HepG2 (cell line): ENCODE data around the gene CEP19. TPM values are rescaled to one million over a fixed set of nuclear protein-coding genes. Genes with fewer than 3 reads are reported as not detected.

Experiments used
- FOXC1 ChIP-seq: sonication (generic); formaldehyde crosslinking; IDR thresholded peaks from 2 replicates; pipeline ENCODE4 v1.8.0; 2022; ENCODE audit warnings: mild to moderate bottlenecking, missing genetic modification reagents, borderline replicate concordance
- MAZ ChIP-seq, 2 experiments: sonication (generic) in 1 of 2; formaldehyde crosslinking in 1 of 2; IDR thresholded peaks; 2 replicates each; pipeline versions ENCODE4 v1.5.0 to v1.6.1; 2012 to 2020; ENCODE audit warnings: low read depth in 2 of 2, mild to moderate bottlenecking in 2 of 2, borderline replicate concordance in 1 of 2, improper control_type of control experiment in 1 of 2, low read length in 1 of 2, missing genetic modification reagents in 1 of 2, moderate library complexity in 1 of 2
- RFXANK ChIP-seq: IDR thresholded peaks from 2 replicates; pipeline ENCODE4 v1.6.1; 2016
- TBX2 ChIP-seq: sonication (generic); formaldehyde crosslinking; IDR thresholded peaks from 2 replicates; pipeline ENCODE4 v1.5.0; 2020; ENCODE audit warnings: missing genetic modification reagents, mild to moderate bottlenecking, borderline replicate concordance
- TCF12 ChIP-seq, 2 experiments: fragments of 450-650 bp in 1 of 2; sonication (generic) in 1 of 2; formaldehyde crosslinking in 1 of 2; IDR thresholded peaks; 2 replicates each; pipeline versions ENCODE4 v1.6.1 to v1.8.0; 2017 to 2022; ENCODE audit warnings: antibody characterized with exemption in 1 of 2, mild to moderate bottlenecking in 1 of 2, missing genetic modification reagents in 1 of 2, moderate library complexity in 1 of 2
- ZBTB1 ChIP-seq: sonication (generic); formaldehyde crosslinking; IDR thresholded peaks from 2 replicates; pipeline ENCODE4 v1.4.0; 2020; ENCODE audit warnings: missing genetic modification reagents, borderline replicate concordance
- ZKSCAN8 ChIP-seq: IDR thresholded peaks from 2 replicates; pipeline ENCODE4 v1.6.1; 2016; ENCODE audit warnings: borderline replicate concordance, missing genetic modification reagents, missing compliant biosample characterization
- ZNF143 ChIP-seq: sonication (generic); formaldehyde crosslinking; IDR thresholded peaks from 2 replicates; pipeline ENCODE4 v1.4.0; 2020; ENCODE audit warnings: missing genetic modification reagents
- ZNF292 ChIP-seq: sonication (generic); formaldehyde crosslinking; IDR thresholded peaks from 2 replicates; pipeline ENCODE4 v1.8.1; 2022; ENCODE audit warnings: mild to moderate bottlenecking, low read depth, missing genetic modification reagents, borderline replicate concordance
- ZNF33B ChIP-seq: sonication (generic); formaldehyde crosslinking; IDR thresholded peaks from 2 replicates; pipeline ENCODE4 v1.5.1; 2020; ENCODE audit warnings: mild to moderate bottlenecking, missing genetic modification reagents
- ZNF567 ChIP-seq: sonication (generic); formaldehyde crosslinking; IDR thresholded peaks from 2 replicates; pipeline ENCODE4 v1.8.1; 2023; ENCODE audit warnings: mild to moderate bottlenecking, missing genetic modification reagents, borderline replicate concordance
- ZNF605 ChIP-seq: sonication (generic); formaldehyde crosslinking; IDR thresholded peaks from 2 replicates; pipeline ENCODE4 v1.8.0; 2022; ENCODE audit warnings: mild to moderate bottlenecking, missing genetic modification reagents
- ZNF614 ChIP-seq: IDR thresholded peaks from 2 replicates; pipeline ENCODE4 v1.6.1; 2018; ENCODE audit warnings: missing biosample characterization, missing genetic modification reagents, inconsistent platforms, borderline replicate concordance
- ZNF660 ChIP-seq: sonication (generic); formaldehyde crosslinking; IDR thresholded peaks from 2 replicates; pipeline ENCODE4 v1.5.1; 2020; ENCODE audit warnings: mild to moderate bottlenecking, low read depth, missing genetic modification reagents, borderline replicate concordance
- ZNF761 ChIP-seq: sonication (generic); formaldehyde crosslinking; conservative IDR thresholded peaks from 2 replicates; pipeline ENCODE4 v1.4.0; 2020; ENCODE audit warnings: mild to moderate bottlenecking, missing genetic modification reagents
- ZNF772 ChIP-seq: sonication (generic); formaldehyde crosslinking; IDR thresholded peaks from 2 replicates; pipeline ENCODE4 v1.5.0; 2020; ENCODE audit warnings: mild to moderate bottlenecking, missing genetic modification reagents
- polyA plus RNA-seq, 8 experiments: library from polyadenylated mRNA; depleted of rRNA in 3 of 8; stranded (reverse) in 7 of 8; unstranded in 1 of 8; fragments of >200 nt; fragmentation: Illumina TruSeq in 4 of 8; extraction: Trizol in 4 of 8; gene quantifications; 2 replicates each; pipeline versions ENCODE4 v1.2.1 to v1.2.3, GENCODE V29; 2011 to 2016; ENCODE audit warnings: low read depth in 4 of 8, missing spikeins in 1 of 8, mixed read lengths in 1 of 8; ENCODE audit not compliant: insufficient read depth in 1 of 8
- total RNA-seq, 5 experiments: library from RNA; depleted of rRNA; stranded (reverse); fragments of >200 nt; fragmentation: Illumina TruSeq; extraction: Trizol; gene quantifications; 2 replicates each; pipeline ENCODE4 v1.2.3, GENCODE V29; 2016; ENCODE audit warnings: low read depth in 1 of 5
- TF ChIP-seq, protein P1 (sequence below): IDR thresholded peaks from 2 replicates; pipeline ENCODE4 v1.6.1; 2016; ENCODE audit warnings: low read depth, missing genetic modification reagents, missing compliant biosample characterization
- TF ChIP-seq, protein P2 (sequence below): sonication (generic); formaldehyde crosslinking; IDR thresholded peaks from 2 replicates; pipeline ENCODE4 v1.4.0; 2020; ENCODE audit warnings: mild to moderate bottlenecking, missing genetic modification reagents
- TF ChIP-seq, protein P3 (sequence below): sonication (generic); formaldehyde crosslinking; conservative IDR thresholded peaks from 2 replicates; pipeline ENCODE4 v1.8.0; 2022; ENCODE audit warnings: missing genetic modification reagents
- TF ChIP-seq, protein P4 (sequence below): sonication (generic); formaldehyde crosslinking; IDR thresholded peaks from 2 replicates; pipeline ENCODE4 v1.4.0; 2020; ENCODE audit warnings: mild to moderate bottlenecking, missing genetic modification reagents

Gene CEP19
- total and polyA plus RNA-seq, 2 of the 13 experiments (the other 11 are each of a cell fraction or from before 2014, with no cell fraction given), result 0.48 to 1.2 TPM

DNA sequence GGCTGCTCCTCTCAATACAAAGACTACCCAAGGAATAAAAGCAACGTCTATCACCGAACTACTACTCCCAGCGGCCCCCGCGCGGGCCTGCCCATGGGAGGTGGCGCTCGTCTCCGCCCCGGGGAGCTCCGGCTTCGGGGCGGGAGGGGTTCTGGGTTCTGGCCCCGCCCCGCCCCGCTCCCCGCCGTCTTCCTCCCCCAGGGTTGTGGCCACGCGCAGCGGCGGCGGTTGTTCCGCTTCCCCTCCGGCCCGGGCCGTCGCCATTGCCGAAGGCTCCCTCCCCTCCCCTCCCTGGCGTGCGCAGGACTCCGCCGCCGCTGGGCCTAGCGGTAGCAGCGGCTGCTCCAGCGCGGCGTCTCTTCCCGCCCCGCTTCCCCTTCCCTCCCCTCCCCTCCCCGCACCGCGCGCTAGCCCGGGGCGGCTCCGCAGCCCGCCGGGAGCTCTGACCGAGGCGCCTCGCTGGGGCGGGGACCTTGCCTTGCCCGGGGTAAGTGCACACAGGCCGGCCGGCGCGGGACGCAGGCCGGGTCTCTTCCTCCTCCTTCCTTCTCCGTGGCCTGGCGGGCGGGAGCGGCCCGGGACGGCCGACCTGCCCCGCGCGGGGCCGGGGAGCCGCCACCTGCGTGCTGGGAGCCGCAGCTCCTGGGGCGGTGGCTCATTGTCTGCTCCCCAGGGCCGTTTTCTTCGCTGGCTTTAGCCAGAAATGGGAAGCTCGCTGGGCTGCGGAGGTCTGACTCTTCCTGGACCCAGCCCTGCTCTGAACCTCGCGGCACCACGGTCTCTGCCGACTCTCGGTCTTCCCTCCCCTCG is 27.8 kb upstream of the CEP19 start, which contains the start of gene PAK2 (continued):
- TF ChIP-seq, protein P1, sequence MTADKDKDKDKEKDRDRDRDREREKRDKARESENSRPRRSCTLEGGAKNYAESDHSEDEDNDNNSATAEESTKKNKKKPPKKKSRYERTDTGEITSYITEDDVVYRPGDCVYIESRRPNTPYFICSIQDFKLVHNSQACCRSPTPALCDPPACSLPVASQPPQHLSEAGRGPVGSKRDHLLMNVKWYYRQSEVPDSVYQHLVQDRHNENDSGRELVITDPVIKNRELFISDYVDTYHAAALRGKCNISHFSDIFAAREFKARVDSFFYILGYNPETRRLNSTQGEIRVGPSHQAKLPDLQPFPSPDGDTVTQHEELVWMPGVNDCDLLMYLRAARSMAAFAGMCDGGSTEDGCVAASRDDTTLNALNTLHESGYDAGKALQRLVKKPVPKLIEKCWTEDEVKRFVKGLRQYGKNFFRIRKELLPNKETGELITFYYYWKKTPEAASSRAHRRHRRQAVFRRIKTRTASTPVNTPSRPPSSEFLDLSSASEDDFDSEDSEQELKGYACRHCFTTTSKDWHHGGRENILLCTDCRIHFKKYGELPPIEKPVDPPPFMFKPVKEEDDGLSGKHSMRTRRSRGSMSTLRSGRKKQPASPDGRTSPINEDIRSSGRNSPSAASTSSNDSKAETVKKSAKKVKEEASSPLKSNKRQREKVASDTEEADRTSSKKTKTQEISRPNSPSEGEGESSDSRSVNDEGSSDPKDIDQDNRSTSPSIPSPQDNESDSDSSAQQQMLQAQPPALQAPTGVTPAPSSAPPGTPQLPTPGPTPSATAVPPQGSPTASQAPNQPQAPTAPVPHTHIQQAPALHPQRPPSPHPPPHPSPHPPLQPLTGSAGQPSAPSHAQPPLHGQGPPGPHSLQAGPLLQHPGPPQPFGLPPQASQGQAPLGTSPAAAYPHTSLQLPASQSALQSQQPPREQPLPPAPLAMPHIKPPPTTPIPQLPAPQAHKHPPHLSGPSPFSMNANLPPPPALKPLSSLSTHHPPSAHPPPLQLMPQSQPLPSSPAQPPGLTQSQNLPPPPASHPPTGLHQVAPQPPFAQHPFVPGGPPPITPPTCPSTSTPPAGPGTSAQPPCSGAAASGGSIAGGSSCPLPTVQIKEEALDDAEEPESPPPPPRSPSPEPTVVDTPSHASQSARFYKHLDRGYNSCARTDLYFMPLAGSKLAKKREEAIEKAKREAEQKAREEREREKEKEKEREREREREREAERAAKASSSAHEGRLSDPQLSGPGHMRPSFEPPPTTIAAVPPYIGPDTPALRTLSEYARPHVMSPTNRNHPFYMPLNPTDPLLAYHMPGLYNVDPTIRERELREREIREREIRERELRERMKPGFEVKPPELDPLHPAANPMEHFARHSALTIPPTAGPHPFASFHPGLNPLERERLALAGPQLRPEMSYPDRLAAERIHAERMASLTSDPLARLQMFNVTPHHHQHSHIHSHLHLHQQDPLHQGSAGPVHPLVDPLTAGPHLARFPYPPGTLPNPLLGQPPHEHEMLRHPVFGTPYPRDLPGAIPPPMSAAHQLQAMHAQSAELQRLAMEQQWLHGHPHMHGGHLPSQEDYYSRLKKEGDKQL (CRISPR knock-in tag), result no peak; the same call in 1 of the 2 replicates
- no peak; the same call in 1 of the 2 replicates for TF ChIP-seq ZNF772
- no peak for TF ChIP-seq FOXC1 (CRISPR knock-in tag)
- TF ChIP-seq ZNF33B, result no peak
- TF ChIP-seq, protein P2, sequence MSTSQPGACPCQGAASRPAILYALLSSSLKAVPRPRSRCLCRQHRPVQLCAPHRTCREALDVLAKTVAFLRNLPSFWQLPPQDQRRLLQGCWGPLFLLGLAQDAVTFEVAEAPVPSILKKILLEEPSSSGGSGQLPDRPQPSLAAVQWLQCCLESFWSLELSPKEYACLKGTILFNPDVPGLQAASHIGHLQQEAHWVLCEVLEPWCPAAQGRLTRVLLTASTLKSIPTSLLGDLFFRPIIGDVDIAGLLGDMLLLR (CRISPR knock-in tag), result no peak
- peak; percentile 92 for TF ChIP-seq ZNF143 (CRISPR knock-in tag)
- no peak for TF ChIP-seq ZNF660 (CRISPR knock-in tag)
- TF ChIP-seq ZNF567, result no peak
- no peak for TF ChIP-seq TCF12 (IDR thresholded peaks at IDR 0.05)
- no peak for TF ChIP-seq TCF12 (CRISPR knock-in tag; IDR thresholded peaks at IDR 0.05)
- TF ChIP-seq ZNF614 (CRISPR knock-in tag), result 0 out of 2 replicates have a peak, but pooled peaks have one; percentile 40
- TF ChIP-seq ZBTB1, result no peak
- TF ChIP-seq MAZ (IDR thresholded peaks at IDR 0.05; ENCODE audit: borderline replicate concordance, low read depth, low read length), result peak; percentile 62; the same call in 1 of the 2 replicates
- TF ChIP-seq MAZ (CRISPR knock-in tag; IDR thresholded peaks at IDR 0.05; ENCODE audit: low read depth), result peak; percentile 87
- TF ChIP-seq, protein P3, sequence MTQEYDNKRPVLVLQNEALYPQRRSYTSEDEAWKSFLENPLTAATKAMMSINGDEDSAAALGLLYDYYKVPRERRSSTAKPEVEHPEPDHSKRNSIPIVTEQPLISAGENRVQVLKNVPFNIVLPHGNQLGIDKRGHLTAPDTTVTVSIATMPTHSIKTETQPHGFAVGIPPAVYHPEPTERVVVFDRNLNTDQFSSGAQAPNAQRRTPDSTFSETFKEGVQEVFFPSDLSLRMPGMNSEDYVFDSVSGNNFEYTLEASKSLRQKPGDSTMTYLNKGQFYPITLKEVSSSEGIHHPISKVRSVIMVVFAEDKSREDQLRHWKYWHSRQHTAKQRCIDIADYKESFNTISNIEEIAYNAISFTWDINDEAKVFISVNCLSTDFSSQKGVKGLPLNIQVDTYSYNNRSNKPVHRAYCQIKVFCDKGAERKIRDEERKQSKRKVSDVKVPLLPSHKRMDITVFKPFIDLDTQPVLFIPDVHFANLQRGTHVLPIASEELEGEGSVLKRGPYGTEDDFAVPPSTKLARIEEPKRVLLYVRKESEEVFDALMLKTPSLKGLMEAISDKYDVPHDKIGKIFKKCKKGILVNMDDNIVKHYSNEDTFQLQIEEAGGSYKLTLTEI, result no peak
- 0 out of 2 replicates have a peak, but pooled peaks have one; percentile 31 for TF ChIP-seq ZNF761
- peak; percentile 20; the same call in 1 of the 2 replicates for TF ChIP-seq TBX2
- TF ChIP-seq ZNF605, result no peak
- TF ChIP-seq RFXANK (CRISPR knock-in tag), result no peak
- no peak for TF ChIP-seq ZNF292 (CRISPR knock-in tag)
- no peak for TF ChIP-seq ZKSCAN8 (CRISPR knock-in tag)
- TF ChIP-seq, protein P4, sequence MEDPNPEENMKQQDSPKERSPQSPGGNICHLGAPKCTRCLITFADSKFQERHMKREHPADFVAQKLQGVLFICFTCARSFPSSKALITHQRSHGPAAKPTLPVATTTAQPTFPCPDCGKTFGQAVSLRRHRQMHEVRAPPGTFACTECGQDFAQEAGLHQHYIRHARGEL (CRISPR knock-in tag), result no peak
